HCEC 1CT (cell line): ENCODE data around the gene HCN1.

ENCODE experiments used
- DNase-seq: peaks from one replicate; pipeline ENCODE4 v3.0.0-alpha.2; 2017

The HCN1 gene

DNA sequence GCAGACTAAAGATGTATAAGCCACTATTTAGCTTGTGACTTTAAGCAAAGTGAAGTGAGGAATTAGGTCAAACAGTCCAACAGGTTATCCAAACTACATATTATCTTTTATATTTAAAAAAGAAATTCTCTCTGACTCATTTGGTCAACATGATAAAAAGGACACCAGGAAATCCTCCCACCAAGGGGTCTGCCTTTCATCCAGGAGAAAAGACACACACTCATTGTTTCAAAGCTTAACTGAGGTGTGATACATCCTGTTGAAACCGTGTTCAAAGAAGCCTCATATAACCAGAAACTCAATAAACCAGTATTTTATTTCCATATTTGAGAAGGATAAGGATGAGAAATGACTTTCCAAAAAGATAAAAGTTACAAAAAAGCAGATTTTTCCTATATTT, 417.1 kb downstream of the HCN1 start:
- DNase-seq, result no peak

DNA sequence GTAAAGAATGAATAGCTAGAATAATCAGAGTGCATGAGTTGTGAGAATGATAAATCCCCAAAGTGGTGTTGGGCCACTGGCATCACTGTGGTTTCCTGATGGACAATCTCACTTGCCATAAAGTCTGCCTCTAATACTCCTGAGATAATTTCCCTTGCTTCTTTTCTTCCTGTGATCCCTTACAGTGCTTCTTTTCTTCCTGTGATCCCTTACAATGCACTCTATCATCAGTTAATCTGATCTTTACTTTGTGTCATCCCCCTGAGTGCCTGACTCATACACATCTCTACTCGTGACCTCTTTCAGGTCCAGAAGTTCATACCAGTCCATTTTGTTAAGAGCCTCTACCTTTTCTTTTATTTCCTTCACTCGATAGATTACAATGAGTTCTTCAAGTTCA, 418.3 kb downstream of the HCN1 start:
- no peak for DNase-seq

DNA sequence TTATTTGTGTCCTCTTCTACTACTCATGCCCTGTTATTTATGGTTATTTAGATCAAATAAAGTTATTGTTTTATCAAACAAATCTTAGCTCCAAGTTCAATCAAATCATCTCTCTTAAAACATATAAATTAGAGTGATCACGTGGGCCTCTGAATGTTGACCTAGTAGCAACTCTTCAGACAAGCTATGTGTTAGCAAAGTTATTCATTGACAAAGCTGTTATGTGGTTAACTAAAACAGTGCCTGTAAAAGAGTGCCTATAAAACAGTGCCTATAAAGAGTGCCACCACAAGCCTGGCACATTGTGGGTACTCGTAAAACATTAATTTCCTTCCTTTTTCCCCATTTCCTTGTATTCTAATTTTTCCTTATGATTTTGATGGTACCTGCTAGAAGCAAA, 421.9 kb downstream of the HCN1 start:
- DNase-seq, result no peak

DNA sequence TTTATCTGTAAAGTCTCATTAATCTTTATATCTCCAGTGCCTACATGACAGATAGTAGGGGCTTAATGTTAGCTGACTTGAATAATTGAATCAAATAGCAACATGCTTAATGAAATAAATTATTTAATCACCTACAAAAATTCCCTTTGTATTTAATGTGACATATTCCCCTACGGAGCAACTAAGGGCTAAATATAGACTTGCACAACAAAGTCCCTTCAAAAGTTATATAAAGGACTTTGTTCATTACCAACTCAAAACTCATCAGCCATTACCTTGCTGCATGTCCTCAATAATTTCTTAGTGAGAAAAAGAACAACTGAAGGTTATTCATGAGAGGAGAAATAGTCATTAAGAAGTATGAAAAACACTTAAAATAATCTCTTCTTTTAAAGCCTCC, 424.6 kb downstream of the HCN1 start:
- DNase-seq, result no peak

DNA sequence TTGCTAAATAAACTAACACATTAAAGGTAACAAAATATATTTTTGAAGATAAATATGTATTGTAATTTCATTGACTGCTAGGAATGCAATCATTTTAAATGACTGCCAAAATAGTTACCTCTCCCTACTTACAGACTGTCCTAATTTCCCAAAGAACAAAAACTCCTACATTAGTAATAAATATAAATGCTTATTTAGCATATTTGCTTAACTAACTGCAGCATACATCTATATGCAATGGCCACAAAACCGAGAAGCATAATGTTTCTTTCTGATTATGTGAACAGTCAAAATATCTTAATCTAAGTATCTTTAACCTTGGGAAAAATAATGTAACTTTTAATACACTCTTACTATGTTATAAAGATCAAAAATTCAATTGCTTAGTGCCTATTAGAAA, 431.7 kb downstream of the HCN1 start:
- no peak for DNase-seq

DNA sequence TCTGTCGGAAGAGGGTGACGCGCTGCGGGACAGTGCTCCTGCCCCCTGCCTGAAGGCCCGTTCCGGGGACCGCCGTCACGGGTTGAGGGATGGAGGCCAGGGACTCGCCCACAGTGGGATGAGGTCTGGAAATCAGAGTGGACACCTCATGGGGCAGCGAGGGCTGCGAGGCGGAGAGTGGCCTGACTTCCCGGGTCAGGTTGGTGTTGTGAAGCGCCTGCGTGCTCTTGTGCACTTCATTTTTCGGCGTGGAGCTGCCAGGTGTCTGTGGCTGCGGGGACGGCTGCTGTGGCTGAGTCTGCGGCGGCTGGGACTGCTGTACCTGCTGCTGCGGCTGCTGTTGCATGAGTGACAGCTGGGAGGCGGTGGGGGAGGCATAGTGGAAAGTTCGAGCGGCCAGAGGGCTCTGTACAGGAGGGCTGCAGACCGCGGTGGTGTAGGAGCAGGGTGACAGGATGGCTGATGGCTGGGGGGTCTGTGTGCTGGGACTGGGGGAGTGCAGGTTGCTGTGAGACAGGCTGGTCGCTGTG, 434.1 kb downstream of the HCN1 start:
- no peak for DNase-seq

DNA sequence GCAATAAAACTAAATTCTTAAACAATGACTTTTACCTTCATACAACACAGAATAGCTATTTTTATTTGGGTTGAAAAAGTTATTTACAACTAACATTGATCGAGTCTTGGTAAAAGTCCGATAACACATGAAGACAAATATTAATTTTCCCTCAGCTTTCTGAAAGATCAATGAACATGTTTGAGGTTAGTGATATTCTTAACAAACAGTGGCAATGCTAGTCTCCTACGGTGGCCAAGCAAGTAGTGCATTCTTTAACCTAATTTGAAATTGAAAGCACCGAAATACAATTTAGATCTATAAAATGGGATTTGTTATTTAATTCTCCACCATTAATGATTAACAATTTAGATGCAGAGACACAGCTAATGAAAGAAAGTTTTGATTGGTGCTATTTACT, 435.1 kb downstream of the HCN1 start:
- no peak for DNase-seq

DNA sequence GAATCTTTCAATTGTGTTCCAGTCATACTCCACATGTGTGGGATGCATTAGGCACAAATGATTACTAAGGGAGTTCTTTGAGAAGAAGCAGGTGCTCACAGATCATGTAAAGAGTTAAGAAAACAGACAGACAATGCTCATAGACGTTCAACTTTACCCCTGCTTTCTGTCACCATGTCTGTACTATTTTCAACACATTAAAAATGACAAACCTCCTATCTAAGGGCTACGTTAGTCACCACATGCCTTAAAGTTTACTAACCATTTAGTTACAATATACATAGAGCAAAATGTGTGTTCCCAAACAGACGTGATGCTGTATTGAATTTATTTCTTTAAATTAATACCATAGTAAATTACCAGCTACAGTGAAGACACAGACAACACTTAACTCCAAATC, 435.9 kb downstream of the HCN1 start:
- no peak for DNase-seq

DNA sequence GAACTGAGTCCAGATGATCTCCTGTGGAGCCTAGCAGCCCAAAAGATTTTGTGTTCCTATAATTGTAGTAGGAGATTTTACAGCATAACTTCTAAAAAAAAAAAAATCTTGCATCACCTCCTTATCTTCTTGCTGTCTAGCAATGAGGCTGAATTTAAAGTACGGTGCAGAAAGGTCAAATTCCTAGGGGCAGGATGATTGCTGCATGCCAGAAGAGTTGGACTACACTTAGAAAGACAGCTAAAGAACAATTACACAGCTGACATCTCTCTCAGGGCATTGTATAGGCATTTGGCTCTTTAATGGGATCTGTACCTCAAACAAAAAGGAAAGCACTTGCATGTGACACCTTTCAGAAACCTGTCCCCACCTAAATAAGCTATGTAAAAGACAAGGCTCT, 443.2 kb downstream of the HCN1 start:
- no peak for DNase-seq

DNA sequence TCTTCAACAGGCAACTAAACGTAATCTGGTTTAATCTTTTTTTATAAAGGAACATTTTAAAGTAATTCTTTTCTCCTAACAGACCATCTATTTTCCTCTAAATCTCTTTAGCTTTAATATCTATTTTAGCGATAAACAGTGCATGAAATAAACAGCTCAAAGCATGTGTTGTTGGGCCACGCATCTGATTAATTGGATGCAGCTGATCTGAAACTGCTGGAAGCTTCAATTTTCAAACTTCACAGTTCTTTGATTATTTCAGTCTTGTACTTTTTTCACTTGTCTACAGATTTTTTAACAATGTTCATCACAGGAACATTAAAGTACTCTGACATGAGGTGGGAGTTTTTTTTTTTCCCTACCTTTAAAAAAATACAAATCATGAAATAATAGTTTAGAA, 443.6 kb downstream of the HCN1 start:
- DNase-seq, result no peak

DNA sequence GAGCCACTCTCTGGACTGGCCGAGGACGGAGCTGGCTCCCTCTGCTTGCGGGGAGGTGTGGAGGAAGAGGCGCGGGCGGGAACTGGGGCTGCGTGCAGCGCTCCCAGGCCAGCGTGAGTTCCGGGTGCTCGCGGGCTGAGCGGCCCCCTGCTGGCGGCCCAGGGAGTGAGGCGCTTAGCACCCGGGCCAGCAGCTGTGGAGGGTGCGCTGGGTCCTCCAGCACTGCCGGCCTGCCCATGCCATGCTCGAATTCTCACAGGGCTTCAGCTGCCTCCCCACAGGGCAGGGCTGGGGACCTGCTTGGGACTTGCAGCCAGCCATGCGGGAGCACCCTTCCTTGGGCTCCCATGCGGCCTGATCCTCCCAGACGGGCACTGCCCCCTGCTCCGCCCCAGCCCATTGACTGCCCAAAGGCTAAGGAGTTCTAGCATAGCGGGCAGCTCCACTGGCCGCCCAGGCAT, 470.6 kb downstream of the HCN1 start:
- no peak for DNase-seq

DNA sequence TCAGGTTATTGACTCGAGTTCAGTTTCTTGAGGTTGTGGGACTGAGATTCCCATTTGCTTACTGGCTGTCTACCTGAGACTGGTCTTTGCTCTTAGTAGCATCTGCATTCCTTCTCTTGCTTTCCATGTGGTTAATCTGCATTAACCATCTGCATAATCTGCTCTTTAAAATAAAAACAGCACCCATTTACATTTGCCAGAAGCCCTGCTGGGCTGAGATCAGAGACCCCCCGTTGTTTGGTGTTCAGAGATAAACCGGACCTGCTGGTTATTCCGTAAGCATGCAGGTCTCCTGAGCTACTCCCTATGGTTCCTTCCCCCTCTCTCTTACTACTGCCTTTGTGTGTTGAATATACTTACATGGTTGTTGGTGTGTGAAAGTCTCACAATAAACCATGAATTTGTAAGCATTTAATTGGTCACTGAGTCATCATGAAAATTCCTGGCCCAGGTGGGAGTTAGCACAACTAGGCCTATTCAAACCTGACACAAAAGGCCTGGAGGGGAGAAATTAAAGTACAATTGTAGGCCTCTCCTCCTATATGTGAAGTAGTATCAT, 490.7 kb downstream of the HCN1 start:
- no peak for DNase-seq
